GM12878 (cell line): Measurements from ENCODE around the gene PCSK5. TPM values are rescaled to one million over a fixed set of nuclear protein-coding genes. Genes with fewer than 3 reads are reported as not detected.

ENCODE experiments used
- ATAC-seq: fragments of 200-7000 bp; cut with Tn5 transposase; 3 replicates; pipeline ENCODE4 v1.9.1; 2020; ENCODE audit warnings: mild to moderate bottlenecking, moderate library complexity
- BruUV-seq: library from RNA; stranded (reverse); fragments of 400-500 nt; replicated peaks from 2 replicates; lab custom pipeline; 2021; lab: Mats Ljungman, UMichigan
- CTCF ChIA-PET: fragments of 300-600 bp; sonication (Branson Sonifier 250); formaldehyde crosslinking; extraction: SDS; loops from one replicate; lab custom pipeline; 2021; ENCODE audit warnings: inconsistent platforms; lab: Yijun Ruan, JAX
- POLR2A ChIA-PET: fragments of 350-600 bp; formaldehyde crosslinking; extraction: SDS; loops from one replicate; lab custom pipeline; 2021; ENCODE audit warnings: inconsistent platforms; lab: Charles Lee
- RAD21 ChIA-PET: fragments of 300-600 bp; sonication (Branson Sonifier 250); formaldehyde crosslinking; loops from one replicate; lab custom pipeline; 2023; ENCODE audit warnings: antibody characterized with exemption; ENCODE audit not compliant: unreplicated experiment; lab: Charles Lee
- SMC1A ChIA-PET: fragments of 300-600 bp; sonication (Branson Sonifier 250); formaldehyde crosslinking; loops from one replicate; lab custom pipeline; 2023; ENCODE audit not compliant: unreplicated experiment, uncharacterized antibody; lab: Charles Lee
- DNase-seq: peaks from one replicate; pipeline ENCODE4 v3.0.0-alpha.2; 2011; ENCODE audit warnings: low read depth, low spot score
- FAIRE-seq: peaks from 3 replicates; lab custom pipeline; 2011; peaks lifted over from hg19 to GRCh38; lab: Jason Lieb, UNC
- H2AFZ ChIP-seq: 2 replicates; pipeline ENCODE4 v1.6.0; 2011; ENCODE audit warnings: low read depth, low read length, control low read depth; ENCODE audit not compliant: control insufficient read depth
- H3K27ac ChIP-seq: 2 replicates; pipeline ENCODE4 v1.5.1; 2011; ENCODE audit warnings: control low read depth; ENCODE audit not compliant: control insufficient read depth, insufficient read depth
- H3K27me3 ChIP-seq, 2 experiments: replicated peaks in 1 of 2; 2 replicates each; pipeline versions ENCODE4 v1.6.0 to v1.6.1; 2011; ENCODE audit warnings: low read length in 1 of 2; ENCODE audit not compliant: control insufficient read depth in 2 of 2, insufficient read depth in 2 of 2
- H3K36me3 ChIP-seq, 2 experiments: 2 replicates each; pipeline ENCODE4 v1.5.1; 2011; ENCODE audit warnings: low read length in 1 of 2; ENCODE audit not compliant: control insufficient read depth in 2 of 2, insufficient read depth in 2 of 2
- H3K4me1 ChIP-seq: 2 replicates; pipeline ENCODE4 v1.6.1; 2011; ENCODE audit warnings: mild to moderate bottlenecking, low read length, moderate library complexity, mixed read lengths; ENCODE audit not compliant: control insufficient read depth, insufficient read depth
- H3K4me2 ChIP-seq: 2 replicates; pipeline ENCODE4 v1.6.0; 2011; ENCODE audit warnings: control low read depth; ENCODE audit not compliant: control insufficient read depth, insufficient read depth
- H3K4me3 ChIP-seq: fragments of 200-600 bp; sonication (generic); 2 replicates; pipeline ENCODE4 v1.5.1; 2016
- H3K79me2 ChIP-seq: 2 replicates; pipeline ENCODE4 v1.6.0; 2011; ENCODE audit warnings: low read length; ENCODE audit not compliant: control insufficient read depth, insufficient read depth
- H3K9ac ChIP-seq: 2 replicates; pipeline ENCODE4 v1.8.0; 2011; ENCODE audit warnings: low read length, control low read depth, mixed read lengths; ENCODE audit not compliant: control insufficient read depth, insufficient read depth
- H3K9me3 ChIP-seq: replicated peaks from 3 replicates; pipeline ENCODE4 v1.5.1; 2011; ENCODE audit warnings: mild to moderate bottlenecking, low read length; ENCODE audit not compliant: control insufficient read depth, insufficient read depth
- H4K20me1 ChIP-seq: 2 replicates; pipeline ENCODE4 v1.6.0; 2011; ENCODE audit not compliant: control insufficient read depth, insufficient read depth
- BRCA1 ChIP-seq: IDR thresholded peaks from 2 replicates; pipeline ENCODE4 v1.6.1; 2011; ENCODE audit warnings: low read depth, low read length, improper control_type of control experiment
- CHD4 ChIP-seq: fragments of 200-600 bp; sonication (generic); IDR thresholded peaks from 2 replicates; pipeline ENCODE4 v1.6.1; 2016; ENCODE audit warnings: mild to moderate bottlenecking
- E2F8 ChIP-seq: fragments of 450-650 bp; IDR thresholded peaks from 2 replicates; pipeline ENCODE4 v1.6.1; 2018; ENCODE audit warnings: mild to moderate bottlenecking, low read depth, moderate library complexity; ENCODE audit not compliant: partially characterized antibody
- FOS ChIP-seq: IDR thresholded peaks from 3 replicates; pipeline ENCODE4 v1.6.1; 2011; ENCODE audit warnings: borderline replicate concordance; ENCODE audit not compliant: insufficient read length; ENCODE audit errors: extremely low read depth
- KLF5 ChIP-seq: fragments of 450-650 bp; IDR thresholded peaks from 2 replicates; pipeline ENCODE4 v1.6.1; 2014; ENCODE audit warnings: mild to moderate bottlenecking; ENCODE audit not compliant: partially characterized antibody
- MXI1 ChIP-seq: fragments of 150-350 bp; IDR thresholded peaks from 2 replicates; pipeline ENCODE4 v1.6.1; 2011; ENCODE audit warnings: low read depth, mild to moderate bottlenecking, inconsistent platforms, low read length, improper control_type of control experiment
- NFXL1 ChIP-seq: fragments of 450-650 bp; IDR thresholded peaks from 2 replicates; pipeline ENCODE4 v1.6.1; 2017; ENCODE audit warnings: antibody characterized with exemption, mild to moderate bottlenecking, borderline replicate concordance
- PAX5 ChIP-seq: IDR thresholded peaks from 2 replicates; pipeline ENCODE4 v1.6.1; 2011; ENCODE audit warnings: low read depth, low read length, borderline replicate concordance
- RBBP5 ChIP-seq: fragments of 200-600 bp; sonication (generic); conservative IDR thresholded peaks from 2 replicates; pipeline ENCODE4 v1.6.1; 2016
- STAT3 ChIP-seq: IDR thresholded peaks from 2 replicates; pipeline ENCODE4 v1.6.1; 2011; ENCODE audit warnings: low read depth, low read length, improper control_type of control experiment
- TARDBP ChIP-seq: IDR thresholded peaks from 2 replicates; pipeline ENCODE4 v1.6.1; 2016; ENCODE audit warnings: borderline replicate concordance
- TCF12 ChIP-seq: IDR thresholded peaks from 2 replicates; pipeline ENCODE4 v1.6.1; 2011; ENCODE audit warnings: low read depth, mild to moderate bottlenecking, low read length
- ZNF384 ChIP-seq: IDR thresholded peaks from 2 replicates; pipeline ENCODE4 v1.6.1; 2012; ENCODE audit warnings: low read depth, mild to moderate bottlenecking, low read length, improper control_type of control experiment, borderline replicate concordance
- WGBS: methylation state at CpG from one replicate; pipeline ENCODE4 v1.1.6; 2016; ENCODE audit warnings: low lambda C conversion rate; ENCODE audit not compliant: insufficient replicate concordance, insufficient coverage; ENCODE audit errors: missing lambda C conversion rate; 5-methylcytosine and 5-hydroxymethylcytosine counted together
- in situ Hi-C: fragments of 300-500 bp; cut with MboI; formaldehyde crosslinking; loops from 9 replicates; pipeline ENCODE4 v1.14.3; 2018; ENCODE audit warnings: mixed read lengths
- intact Hi-C: fragments of 100-400 bp; cut with micrococcal nuclease; formaldehyde crosslinking; loops from one replicate; pipeline ENCODE4 v1.14.2; 2022; ENCODE audit not compliant: unreplicated experiment
- polyA plus RNA-seq, 11 experiments: library from polyadenylated mRNA; depleted of rRNA in 4 of 11; unstranded in 6 of 11; stranded (reverse) in 5 of 11; fragments of >200 nt; fragmentation: Nextera tagmentation in 4 of 11; fragmentation: Illumina TruSeq in 1 of 11; extraction: Ambion mirVana in 4 of 11; extraction: Trizol in 1 of 11; gene quantifications; 1 replicate in 1 of 11; 2 replicates in 10 of 11; pipeline versions ENCODE4 v1.2.1 to v1.2.3, GENCODE V29; 2011 to 2016; ENCODE audit warnings: inconsistent platforms in 2 of 11, missing spikeins in 2 of 11, low read depth in 1 of 11
- total RNA-seq, 4 experiments: library from RNA; depleted of rRNA in 3 of 4; stranded (reverse); fragments of >200 nt in 3 of 4; fragmentation: Illumina TruSeq in 1 of 4; extraction: Trizol in 1 of 4; gene quantifications; 2 replicates each; pipeline versions ENCODE4 v1.2.1 to v1.2.3, GENCODE V29; 2013 to 2021
- TF ChIP-seq, protein P1 (sequence below): fragments of 450-650 bp; IDR thresholded peaks from 2 replicates; pipeline ENCODE4 v1.6.1; 2017; ENCODE audit warnings: mild to moderate bottlenecking, low read depth, inconsistent platforms; ENCODE audit not compliant: poor library complexity, severe bottlenecking

The PCSK5 gene
- total and polyA plus RNA-seq, 10 of the 15 experiments (the other 5 are each of a cell fraction or from before 2014, with no cell fraction given), result 0.01 to 0.13 (median 0.04) TPM; not detected in 3

DNA sequence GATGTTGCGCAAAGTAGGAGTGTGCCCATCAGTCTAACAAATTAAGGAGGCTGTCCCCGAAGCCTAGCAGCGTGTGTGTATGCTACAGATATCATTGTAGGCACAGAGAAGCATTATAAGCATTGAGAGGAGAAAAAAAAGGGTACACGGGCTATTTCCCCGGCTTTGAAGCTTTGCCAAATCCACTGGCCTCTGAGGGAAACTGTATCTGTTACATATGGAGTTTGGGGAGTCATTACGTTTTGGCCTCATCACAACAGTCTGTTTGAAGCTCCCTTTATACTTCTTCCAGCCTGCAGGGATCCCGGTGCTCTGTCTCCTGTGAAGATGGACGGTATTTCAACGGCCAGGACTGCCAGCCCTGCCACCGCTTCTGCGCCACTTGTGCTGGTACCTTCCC lies 297.8 kb downstream of the PCSK5 start:
- RAD21 ChIA-PET, result no interaction called here
- no TSS peak for BruUV-seq
- Histone ChIP-seq H4K20me1 (no peaks in the 10 kb centered on the region), H3K9me3 (no peaks in the 10 kb centered on the region), H3K4me1 (no peaks in the 10 kb centered on the region), H3K27ac (no peak overlapping the region), H3K36me3 (no peaks in the 10 kb centered on the region), H3K4me2 (no peak overlapping the region), H3K79me2 (no peaks in the 10 kb centered on the region), H3K4me3 (no peak overlapping the region), H2AFZ (no peak overlapping the region), H3K27me3 (no peaks in the 10 kb centered on the region), H3K9ac (no peak overlapping the region)
- no peak for FAIRE-seq
- no peak for DNase-seq
- TF ChIP-seq KLF5 (no peak), NFXL1 (no peak), ZNF384 (no peak)
- CTCF ChIA-PET, result no interaction called here
- POLR2A ChIA-PET, result no interaction called here
- SMC1A ChIA-PET, result no interaction called here
- 40% methylated on average over 11 of the region's 11 CpGs for WGBS
- no peak for ATAC-seq
- intact Hi-C loops, result no loop called here
- in situ Hi-C loops, result no loop called here

- SMC1A ChIA-PET, result no interaction called here
- in situ Hi-C loops, result no loop called here
- BruUV-seq, result no TSS peak
- Histone ChIP-seq H3K9me3 (no peaks in the 10 kb centered on the region), H3K36me3 (no peaks in the 10 kb centered on the region), H3K4me3 (no peak overlapping the region), H3K79me2 (no peaks in the 10 kb centered on the region), H4K20me1 (no peaks in the 10 kb centered on the region), H2AFZ (no peak overlapping the region), H3K4me1 (no peaks in the 10 kb centered on the region), H3K27me3 (no peaks in the 10 kb centered on the region), H3K9ac (no peak overlapping the region), H3K27ac (no peak overlapping the region), H3K4me2 (no peak overlapping the region)
- FAIRE-seq, result no peak
- POLR2A ChIA-PET, result no interaction called here
- WGBS, result 23% methylated on average over 3 of the region's 3 CpGs
- no peak for DNase-seq
- RAD21 ChIA-PET, result no interaction called here
- no peak for ATAC-seq
- CTCF ChIA-PET, result no interaction called here
- intact Hi-C loops, result no loop called here
- TF ChIP-seq FOS (no peak), RBBP5 (no peak), STAT3 (no peak), CHD4 (no peak), TARDBP (no peak), TCF12 (no peak), E2F8 (no peak), MXI1 (no peak), PAX5 (no peak), BRCA1 (no peak)
- TF ChIP-seq, protein P1, sequence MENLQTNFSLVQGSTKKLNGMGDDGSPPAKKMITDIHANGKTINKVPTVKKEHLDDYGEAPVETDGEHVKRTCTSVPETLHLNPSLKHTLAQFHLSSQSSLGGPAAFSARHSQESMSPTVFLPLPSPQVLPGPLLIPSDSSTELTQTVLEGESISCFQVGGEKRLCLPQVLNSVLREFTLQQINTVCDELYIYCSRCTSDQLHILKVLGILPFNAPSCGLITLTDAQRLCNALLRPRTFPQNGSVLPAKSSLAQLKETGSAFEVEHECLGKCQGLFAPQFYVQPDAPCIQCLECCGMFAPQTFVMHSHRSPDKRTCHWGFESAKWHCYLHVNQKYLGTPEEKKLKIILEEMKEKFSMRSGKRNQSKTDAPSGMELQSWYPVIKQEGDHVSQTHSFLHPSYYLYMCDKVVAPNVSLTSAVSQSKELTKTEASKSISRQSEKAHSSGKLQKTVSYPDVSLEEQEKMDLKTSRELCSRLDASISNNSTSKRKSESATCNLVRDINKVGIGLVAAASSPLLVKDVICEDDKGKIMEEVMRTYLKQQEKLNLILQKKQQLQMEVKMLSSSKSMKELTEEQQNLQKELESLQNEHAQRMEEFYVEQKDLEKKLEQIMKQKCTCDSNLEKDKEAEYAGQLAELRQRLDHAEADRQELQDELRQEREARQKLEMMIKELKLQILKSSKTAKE, result no peak
These were observed 298.4 kb downstream of the PCSK5 start for GRCh38 chr9:76188905-76189304.
